GM23338 (cell line): ENCODE data around the gene AKAP1.

Experiments
- CREB1 ChIP-seq: fragments of 250-450 bp; sonication (Bioruptor Pico); IDR thresholded peaks from 2 replicates; pipeline ENCODE4 v1.5.0; 2020; ENCODE audit warnings: low read depth, mild to moderate bottlenecking, moderate library complexity
- EZH2 ChIP-seq: fragments of 200-600 bp; sonication (generic); IDR thresholded peaks from one replicate; pipeline ENCODE4 v1.8.0; 2017; ENCODE audit warnings: antibody characterized with exemption, mild to moderate bottlenecking, low read depth; ENCODE audit not compliant: unreplicated experiment
- EZH2phosphoT487 ChIP-seq: fragments of 200-600 bp; sonication (generic); IDR thresholded peaks from one replicate; pipeline ENCODE4 v1.8.1; 2018; ENCODE audit warnings: antibody characterized with exemption; ENCODE audit not compliant: unreplicated experiment
- JUNB ChIP-seq: IDR thresholded peaks from one replicate; pipeline ENCODE4 v1.6.1; 2016; ENCODE audit warnings: antibody characterized with exemption; ENCODE audit not compliant: unreplicated experiment
- POLR2AphosphoS5 ChIP-seq: IDR thresholded peaks from 2 replicates; pipeline ENCODE4 v1.6.1; 2016; ENCODE audit warnings: antibody characterized with exemption, low read depth
- REST ChIP-seq: IDR thresholded peaks from one replicate; pipeline ENCODE4 v1.6.1; 2018; ENCODE audit warnings: antibody characterized with exemption; ENCODE audit not compliant: unreplicated experiment
- STAT1 ChIP-seq: IDR thresholded peaks from one replicate; pipeline ENCODE4 v1.6.1; 2016; ENCODE audit warnings: antibody characterized with exemption; ENCODE audit not compliant: unreplicated experiment
- ZNF331 ChIP-seq: fragments of 250-450 bp; sonication (Bioruptor Pico); IDR thresholded peaks from 2 replicates; pipeline ENCODE4 v1.5.0; 2020; ENCODE audit warnings: low read depth, mild to moderate bottlenecking, moderate library complexity
- TF ChIP-seq, protein P1 (sequence below), 2 experiments: fragments of 200-600 bp in 1 of 2; sonication (generic) in 1 of 2; conservative IDR thresholded peaks; 2 replicates each; pipeline versions ENCODE4 v1.5.1 to v1.6.1; 2016 to 2017; ENCODE audit warnings: antibody characterized with exemption in 2 of 2, low read depth in 2 of 2, mild to moderate bottlenecking in 2 of 2, moderate library complexity in 1 of 2
- TF ChIP-seq, protein P2 (sequence below): IDR thresholded peaks from 2 replicates; pipeline ENCODE4 v1.6.1; 2016; ENCODE audit warnings: antibody characterized with exemption

DNA sequence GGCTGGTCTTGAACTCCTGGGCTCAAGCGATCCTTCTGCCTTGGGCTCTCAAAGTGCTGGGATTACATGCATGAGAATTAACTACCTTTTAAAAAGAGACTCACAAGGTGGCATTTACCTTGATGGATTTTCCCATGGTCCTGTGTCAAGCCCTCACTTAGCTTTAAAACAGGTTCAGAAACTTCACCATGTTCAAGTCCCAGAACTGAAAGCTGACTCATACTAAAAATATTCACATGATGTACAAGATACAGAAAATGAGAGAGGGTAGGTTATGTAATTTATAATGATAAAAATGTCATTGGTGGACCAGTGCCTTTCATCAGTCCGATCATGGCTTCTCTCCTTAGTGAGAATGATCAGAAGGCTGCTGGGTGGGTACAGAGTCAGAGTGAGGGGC lies 4.3 kb upstream of the AKAP1 start:
- no peak for TF ChIP-seq POLR2AphosphoS5
- TF ChIP-seq, protein P1, sequence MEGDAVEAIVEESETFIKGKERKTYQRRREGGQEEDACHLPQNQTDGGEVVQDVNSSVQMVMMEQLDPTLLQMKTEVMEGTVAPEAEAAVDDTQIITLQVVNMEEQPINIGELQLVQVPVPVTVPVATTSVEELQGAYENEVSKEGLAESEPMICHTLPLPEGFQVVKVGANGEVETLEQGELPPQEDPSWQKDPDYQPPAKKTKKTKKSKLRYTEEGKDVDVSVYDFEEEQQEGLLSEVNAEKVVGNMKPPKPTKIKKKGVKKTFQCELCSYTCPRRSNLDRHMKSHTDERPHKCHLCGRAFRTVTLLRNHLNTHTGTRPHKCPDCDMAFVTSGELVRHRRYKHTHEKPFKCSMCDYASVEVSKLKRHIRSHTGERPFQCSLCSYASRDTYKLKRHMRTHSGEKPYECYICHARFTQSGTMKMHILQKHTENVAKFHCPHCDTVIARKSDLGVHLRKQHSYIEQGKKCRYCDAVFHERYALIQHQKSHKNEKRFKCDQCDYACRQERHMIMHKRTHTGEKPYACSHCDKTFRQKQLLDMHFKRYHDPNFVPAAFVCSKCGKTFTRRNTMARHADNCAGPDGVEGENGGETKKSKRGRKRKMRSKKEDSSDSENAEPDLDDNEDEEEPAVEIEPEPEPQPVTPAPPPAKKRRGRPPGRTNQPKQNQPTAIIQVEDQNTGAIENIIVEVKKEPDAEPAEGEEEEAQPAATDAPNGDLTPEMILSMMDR (conservative IDR thresholded peaks at IDR 0.05; ENCODE audit: low read depth in 2 of 2), result no peak
- TF ChIP-seq REST, result no peak
- TF ChIP-seq EZH2, result no peak
- TF ChIP-seq JUNB, result no peak
- no peak for TF ChIP-seq STAT1
- no peak for TF ChIP-seq CREB1 (CRISPR knock-in tag)
- no peak for TF ChIP-seq EZH2phosphoT487
- TF ChIP-seq, protein P2, sequence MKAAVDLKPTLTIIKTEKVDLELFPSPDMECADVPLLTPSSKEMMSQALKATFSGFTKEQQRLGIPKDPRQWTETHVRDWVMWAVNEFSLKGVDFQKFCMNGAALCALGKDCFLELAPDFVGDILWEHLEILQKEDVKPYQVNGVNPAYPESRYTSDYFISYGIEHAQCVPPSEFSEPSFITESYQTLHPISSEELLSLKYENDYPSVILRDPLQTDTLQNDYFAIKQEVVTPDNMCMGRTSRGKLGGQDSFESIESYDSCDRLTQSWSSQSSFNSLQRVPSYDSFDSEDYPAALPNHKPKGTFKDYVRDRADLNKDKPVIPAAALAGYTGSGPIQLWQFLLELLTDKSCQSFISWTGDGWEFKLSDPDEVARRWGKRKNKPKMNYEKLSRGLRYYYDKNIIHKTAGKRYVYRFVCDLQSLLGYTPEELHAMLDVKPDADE, result no peak
- TF ChIP-seq ZNF331, result no peak
